Measurements from ENCODE around the gene SRP68.
A peak's percentile ranks its signal among the peaks of the same experiment; 100 is the strongest.
"Not testable (repeated sequence)": the region's sequence is repeated elsewhere in the genome, so short reads cannot be mapped to it uniquely, and the experiment has no call there.

The SRP68 gene

GRCh38 chr17:76089680-76090516, 17.6 kb upstream of the SRP68 start:
- DNase-seq (ENCODE audit: low read depth, low spot score) = no peak

- no peak for DNase-seq (ENCODE audit: low read depth, low spot score)
Measured at GRCh38 chr17:76088868-76089576, 16.7 kb upstream of the SRP68 start.

GRCh38 chr17:76088041-76088867, 15.9 kb upstream of the SRP68 start:
- DNase-seq (ENCODE audit: low read depth, low spot score) = peak; percentile 30

GRCh38 chr17:76087531-76087930, 15.2 kb upstream of the SRP68 start:
- no peak for DNase-seq (ENCODE audit: low read depth, low spot score)

GRCh38 chr17:76086384-76086783, 14.1 kb upstream of the SRP68 start:
- no peak for DNase-seq (ENCODE audit: low read depth, low spot score)

GRCh38 chr17:76085731-76086366, 13.5 kb upstream of the SRP68 start:
- no peak for DNase-seq (ENCODE audit: low read depth, low spot score)

GRCh38 chr17:76085066-76085730, 12.9 kb upstream of the SRP68 start:
- no peak for DNase-seq (ENCODE audit: low read depth, low spot score)

GRCh38 chr17:76083536-76084182, 11.3 kb upstream of the SRP68 start:
- no peak for DNase-seq (ENCODE audit: low read depth, low spot score)

GRCh38 chr17:76082326-76083251, 10.3 kb upstream of the SRP68 start:
- no peak for DNase-seq (ENCODE audit: low read depth, low spot score)

- DNase-seq (ENCODE audit: low read depth, low spot score) = no peak
Measured at GRCh38 chr17:76081295-76082210, 9.2 kb upstream of the SRP68 start.

GRCh38 chr17:76080768-76081287, 8.5 kb upstream of the SRP68 start:
- no peak for DNase-seq (ENCODE audit: low read depth, low spot score)

- peak; percentile 64 for DNase-seq (ENCODE audit: low read depth, low spot score)
Measured at GRCh38 chr17:76079956-76080767, 7.8 kb upstream of the SRP68 start.

GRCh38 chr17:76079535-76079955, 7.2 kb upstream of the SRP68 start:
- DNase-seq (ENCODE audit: low read depth, low spot score) = peak; percentile 25

GRCh38 chr17:76078860-76079534, 6.7 kb upstream of the SRP68 start, which contains the start of gene ZACN:
Gene ZACN, plus strand, starts transcription at chr17:76079182. Its CDS starts 83 bp downstream, at chr17:76079265.
- DNase-seq (ENCODE audit: low read depth, low spot score) = no peak

- DNase-seq (ENCODE audit: low read depth, low spot score) = not testable (repeated sequence)
Measured at GRCh38 chr17:76078370-76078769, 6.1 kb upstream of the SRP68 start.

- peak; percentile 42 for DNase-seq (ENCODE audit: low read depth, low spot score)
Measured at GRCh38 chr17:76077584-76078110, 5.3 kb upstream of the SRP68 start.

Data from ELF-1 (cell line).